RWPE2 (cell line): ENCODE data around the gene ZMAT2.
A peak's percentile ranks its signal among the peaks of the same experiment; 100 is the strongest.
"Not testable (repeated sequence)": the region's sequence is repeated elsewhere in the genome, so short reads cannot be mapped to it uniquely, and the experiment has no call there.

Source experiments
- ATAC-seq: fragments of 200-7000 bp; cut with Tn5 transposase; 3 replicates; pipeline ENCODE4 v1.9.1; 2021; ENCODE audit warnings: low read depth
- DNase-seq: peaks from one replicate; pipeline ENCODE4 v3.0.0-alpha.2; 2020; ENCODE audit warnings: low spot score
- H3K27ac ChIP-seq: fragments of 450-650 bp; 2 replicates; pipeline ENCODE4 v1.5.1; 2017; ENCODE audit warnings: mild to moderate bottlenecking; ENCODE audit not compliant: poor library complexity, severe bottlenecking
- H3K27me3 ChIP-seq: fragments of 250-450 bp; sonication (Bioruptor Pico); 2 replicates; pipeline ENCODE4 v1.5.1; 2021; ENCODE audit warnings: mild to moderate bottlenecking, moderate library complexity; ENCODE audit not compliant: insufficient read depth, poor library complexity, severe bottlenecking
- H3K36me3 ChIP-seq: fragments of 250-450 bp; sonication (Bioruptor Pico); 2 replicates; pipeline ENCODE4 v1.5.1; 2020; ENCODE audit warnings: low read depth, mild to moderate bottlenecking, moderate library complexity
- H3K4me1 ChIP-seq: fragments of 250-450 bp; sonication (Bioruptor Pico); 2 replicates; pipeline ENCODE4 v1.5.1; 2021; ENCODE audit warnings: mild to moderate bottlenecking, moderate library complexity; ENCODE audit not compliant: insufficient read depth, poor library complexity, severe bottlenecking
- H3K4me3 ChIP-seq: fragments of 250-450 bp; sonication (Bioruptor Pico); 2 replicates; pipeline ENCODE4 v1.5.1; 2021; ENCODE audit warnings: mild to moderate bottlenecking, moderate library complexity; ENCODE audit not compliant: severe bottlenecking
- H3K9me3 ChIP-seq: fragments of 250-450 bp; sonication (Bioruptor Pico); 2 replicates; pipeline ENCODE4 v1.5.1; 2021; ENCODE audit warnings: mild to moderate bottlenecking, moderate library complexity; ENCODE audit not compliant: severe bottlenecking
- CTCF ChIP-seq: fragments of 450-650 bp; IDR thresholded peaks from one replicate; pipeline ENCODE4 v1.5.1; 2017; ENCODE audit warnings: mild to moderate bottlenecking, moderate library complexity; ENCODE audit not compliant: poor library complexity, severe bottlenecking

The ZMAT2 gene

GRCh38 chr5:140700177-140701144, at the start of gene ZMAT2:
Gene ZMAT2, plus strand, starts transcription at chr5:140700447. Its CDS starts 14 bp downstream, at chr5:140700461.
- no peaks in the 10 kb centered on the region for H3K9me3 ChIP-seq
- peak; percentile 98 for ATAC-seq
- H3K4me3 ChIP-seq, result peak within 1 kb of the TSS; percentile 83
- peaks cover 93% of the 10 kb centered on the region for H3K36me3 ChIP-seq
- TF ChIP-seq CTCF, result no peak
- no peak within 1 kb of the TSS for H3K27ac ChIP-seq
- peak; percentile 94 for DNase-seq
- H3K27me3 ChIP-seq, result no peaks in the 10 kb centered on the region
- H3K4me1 ChIP-seq, result no peaks in the 10 kb centered on the region

- DNase-seq (no peak), ATAC-seq (no peak)
- no peaks in the 10 kb centered on the region for H3K27me3 ChIP-seq
- no peaks in the 10 kb centered on the region for H3K4me1 ChIP-seq
- TF ChIP-seq CTCF, result no peak
- H3K4me3 ChIP-seq, result no peak overlapping the region
- H3K27ac ChIP-seq, result no peak overlapping the region
- H3K9me3 ChIP-seq, result no peaks in the 10 kb centered on the region
- peaks cover 95% of the 10 kb centered on the region for H3K36me3 ChIP-seq
These were observed 41.4 kb upstream of the ZMAT2 start for GRCh38 chr5:140658870-140659269.

GRCh38 chr5:140660371-140660770, 39.9 kb upstream of the ZMAT2 start:
- H3K9me3 ChIP-seq, H3K27me3 ChIP-seq, DNase-seq, H3K4me1 ChIP-seq, ATAC-seq, H3K27ac ChIP-seq, H3K4me3 ChIP-seq: not testable (repeated sequence)
- peaks cover 83% of the 10 kb centered on the region for H3K36me3 ChIP-seq

GRCh38 chr5:140664030-140664358, 36.3 kb upstream of the ZMAT2 start:
- Histone ChIP-seq H3K27ac (peak overlapping the region; percentile 62), H3K4me1 (peaks cover 10% of the 10 kb centered on the region), H3K9me3 (no peaks in the 10 kb centered on the region), H3K4me3 (peak overlapping the region; percentile 90), H3K36me3 (peaks cover 78% of the 10 kb centered on the region), H3K27me3 (no peaks in the 10 kb centered on the region)
- TF ChIP-seq CTCF, result no peak
- no peak for ATAC-seq
- DNase-seq, result no peak

GRCh38 chr5:140664359-140665119, 35.7 kb upstream of the ZMAT2 start, which contains the start of gene WDR55:
Gene WDR55, plus strand, starts transcription at chr5:140664904. Its CDS starts 9 bp downstream, at chr5:140664913.
- H3K36me3 ChIP-seq, result peaks cover 78% of the 10 kb centered on the region
- peak within 1 kb of the TSS; percentile 90 for H3K4me3 ChIP-seq
- ATAC-seq (peak; percentile 98), DNase-seq (peak; percentile 99)
- H3K9me3 ChIP-seq, result no peaks in the 10 kb centered on the region
- peaks cover 10% of the 10 kb centered on the region for H3K4me1 ChIP-seq
- no peak for TF ChIP-seq CTCF
- peak within 1 kb of the TSS; percentile 62 for H3K27ac ChIP-seq
- no peaks in the 10 kb centered on the region for H3K27me3 ChIP-seq

- H3K4me3 ChIP-seq, DNase-seq, H3K27ac ChIP-seq, H3K4me1 ChIP-seq, H3K27me3 ChIP-seq, H3K9me3 ChIP-seq: not testable (repeated sequence)
- peaks cover 84% of the 10 kb centered on the region for H3K36me3 ChIP-seq
- ATAC-seq, result peak; percentile 7; the same call in 1 of the 3 replicates
These were observed 29.2 kb upstream of the ZMAT2 start for GRCh38 chr5:140671035-140671434.
